PC-3 (cell line): ENCODE data around the gene KRT80. TPM values are rescaled to one million over a fixed set of nuclear protein-coding genes. Genes with fewer than 3 reads are reported as not detected.

Source experiments
- ATAC-seq: fragments of 200-7000 bp; cut with Tn5 transposase; 2 replicates; pipeline ENCODE4 v1.9.1; 2020; ENCODE audit warnings: mild to moderate bottlenecking, moderate library complexity
- BruUV-seq: library from RNA; stranded (reverse); fragments of 400-500 nt; replicated peaks from 2 replicates; lab custom pipeline; 2021; lab: Mats Ljungman, UMichigan
- CTCF ChIA-PET: fragments of 300-600 bp; sonication (Branson Sonifier 250); formaldehyde crosslinking; loops from one replicate; lab custom pipeline; 2022; ENCODE audit warnings: antibody characterized with exemption; lab: Charles Lee
- POLR2A ChIA-PET: fragments of 300-600 bp; sonication (Branson Sonifier 250); formaldehyde crosslinking; loops from one replicate; lab custom pipeline; 2022; ENCODE audit warnings: antibody characterized with exemption; ENCODE audit not compliant: unreplicated experiment; lab: Charles Lee
- DNase-seq: peaks from one replicate; pipeline ENCODE4 v3.0.0-alpha.2; 2015
- H2AFZ ChIP-seq: fragments of 300-600 bp; sonication (generic); 2 replicates; pipeline ENCODE4 v1.6.0; 2016; ENCODE audit warnings: antibody characterized with exemption, low read length
- H3F3A ChIP-seq: fragments of 300-600 bp; sonication (generic); one replicate; pipeline ENCODE4 v1.6.0; 2017; ENCODE audit warnings: antibody characterized with exemption, low read length, control low read depth, mild to moderate bottlenecking; ENCODE audit not compliant: unreplicated experiment
- H3K27ac ChIP-seq: fragments of 300-600 bp; sonication (generic); 2 replicates; pipeline ENCODE4 v1.5.1; 2016; ENCODE audit warnings: mild to moderate bottlenecking, low read length
- H3K27me3 ChIP-seq: fragments of 300-600 bp; sonication (generic); 2 replicates; pipeline ENCODE4 v1.6.1; 2016; ENCODE audit warnings: low read length, mixed read lengths
- H3K36me3 ChIP-seq: fragments of 300-600 bp; sonication (generic); 2 replicates; pipeline ENCODE4 v1.6.1; 2016; ENCODE audit warnings: low read depth, mixed run types, low read length, mixed read lengths
- H3K4me1 ChIP-seq: fragments of 300-600 bp; sonication (generic); 2 replicates; pipeline ENCODE4 v1.5.1; 2016; ENCODE audit warnings: low read length; ENCODE audit not compliant: insufficient read depth
- H3K4me2 ChIP-seq: fragments of 300-600 bp; sonication (generic); 2 replicates; pipeline ENCODE4 v1.6.0; 2016; ENCODE audit warnings: low read length
- H3K4me3 ChIP-seq: fragments of 300-600 bp; sonication (generic); 2 replicates; pipeline ENCODE4 v1.5.1; 2016; ENCODE audit warnings: mild to moderate bottlenecking, low read length, mixed read lengths
- H3K79me2 ChIP-seq: fragments of 300-600 bp; sonication (generic); 2 replicates; pipeline ENCODE4 v1.6.1; 2017; ENCODE audit warnings: low read length, mixed read lengths
- H3K9ac ChIP-seq: fragments of 300-600 bp; sonication (generic); 2 replicates; pipeline ENCODE4 v1.6.0; 2016; ENCODE audit warnings: mild to moderate bottlenecking, low read length
- H3K9me2 ChIP-seq: fragments of 300-600 bp; sonication (generic); replicated peaks from 2 replicates; pipeline ENCODE4 v1.6.1; 2016; ENCODE audit warnings: mixed run types, low read length, mixed read lengths
- H3K9me3 ChIP-seq: fragments of 300-600 bp; sonication (generic); 2 replicates; pipeline ENCODE4 v1.6.1; 2016; ENCODE audit warnings: low read length, mixed read lengths
- H4K20me1 ChIP-seq: fragments of 300-600 bp; sonication (generic); 2 replicates; pipeline ENCODE4 v1.6.1; 2016; ENCODE audit warnings: low read length, mixed read lengths
- CTCF ChIP-seq: fragments of 300-600 bp; sonication (generic); conservative IDR thresholded peaks from 2 replicates; pipeline ENCODE4 v1.5.1; 2017; ENCODE audit warnings: antibody characterized with exemption, low read depth, mild to moderate bottlenecking, low read length
- EZH2 ChIP-seq: fragments of 300-600 bp; sonication (generic); IDR thresholded peaks from one replicate; pipeline ENCODE4 v1.6.1; 2017; ENCODE audit warnings: antibody characterized with exemption, mild to moderate bottlenecking, low read length; ENCODE audit not compliant: unreplicated experiment
- EZH2phosphoT487 ChIP-seq: fragments of 300-600 bp; sonication (generic); IDR thresholded peaks from 2 replicates; pipeline ENCODE4 v1.6.1; 2018; ENCODE audit warnings: mild to moderate bottlenecking, antibody characterized with exemption, low read length, borderline replicate concordance
- intact Hi-C: fragments of 100-400 bp; cut with micrococcal nuclease; formaldehyde crosslinking; loops from 2 replicates; pipeline ENCODE4 v1.9.0; 2023
- total RNA-seq: library from RNA; depleted of rRNA; stranded (reverse); fragments of >200 nt; gene quantifications from 2 replicates; pipeline ENCODE4 v1.2.3, GENCODE V29; 2014

KRT80 gene
- total RNA-seq, 1 experiment from 2014 or later: 19.8 TPM

- CTCF ChIA-PET: no interaction called here
- no TSS peak for BruUV-seq
- DNase-seq (no peak), ATAC-seq (no peak)
- Histone ChIP-seq H3K4me3 (no peak overlapping the region), H3K9ac (no peak overlapping the region), H3K4me2 (no peak overlapping the region), H3K79me2 (peaks cover 22% of the 10 kb centered on the region), H3K9me3 (no peaks in the 10 kb centered on the region), H3K4me1 (peaks cover 63% of the 10 kb centered on the region), H3K9me2 (no peaks in the 10 kb centered on the region), H3K27ac (no peak overlapping the region), H3K36me3 (no peaks in the 10 kb centered on the region), H2AFZ (no peak overlapping the region), H3F3A (peaks cover 4% of the 10 kb centered on the region), H3K27me3 (no peaks in the 10 kb centered on the region), H4K20me1 (no peaks in the 10 kb centered on the region)
- POLR2A ChIA-PET: interaction anchor here (0.6 kb wide), 1 partner anchor 38 kb away, joined by 3 read pairs; no protein-coding TSS in a partner anchor
- no peak for TF ChIP-seq EZH2
- no peak for TF ChIP-seq EZH2phosphoT487
- TF ChIP-seq CTCF: no peak
- intact Hi-C loops: no loop called here
Observed at GRCh38 chr12:52227606-52228166, 35.9 kb upstream of the KRT80 start.

GRCh38 chr12:52226446-52226845, 34.6 kb upstream of the KRT80 start:
- Histone ChIP-seq H3K4me1 (peaks cover 62% of the 10 kb centered on the region), H3K9ac (no peak overlapping the region), H3K9me3 (no peaks in the 10 kb centered on the region), H3F3A (peaks cover 4% of the 10 kb centered on the region), H3K79me2 (peaks cover 9% of the 10 kb centered on the region; the same call in 1 of the 2 replicates), H3K4me2 (no peak overlapping the region), H2AFZ (no peak overlapping the region), H4K20me1 (no peaks in the 10 kb centered on the region), H3K27me3 (no peaks in the 10 kb centered on the region), H3K27ac (no peak overlapping the region), H3K36me3 (no peaks in the 10 kb centered on the region), H3K9me2 (no peaks in the 10 kb centered on the region), H3K4me3 (no peak overlapping the region)
- no TSS peak for BruUV-seq
- DNase-seq: no peak
- intact Hi-C loops: no loop called here
- CTCF ChIA-PET: no interaction called here
- ATAC-seq: no peak
- TF ChIP-seq EZH2: no peak
- no peak for TF ChIP-seq EZH2phosphoT487
- TF ChIP-seq CTCF: no peak
- POLR2A ChIA-PET: interaction anchor here (0.7 kb wide), 1 partner anchor 34 kb away, joined by 6 read pairs; no protein-coding TSS in a partner anchor

DNA sequence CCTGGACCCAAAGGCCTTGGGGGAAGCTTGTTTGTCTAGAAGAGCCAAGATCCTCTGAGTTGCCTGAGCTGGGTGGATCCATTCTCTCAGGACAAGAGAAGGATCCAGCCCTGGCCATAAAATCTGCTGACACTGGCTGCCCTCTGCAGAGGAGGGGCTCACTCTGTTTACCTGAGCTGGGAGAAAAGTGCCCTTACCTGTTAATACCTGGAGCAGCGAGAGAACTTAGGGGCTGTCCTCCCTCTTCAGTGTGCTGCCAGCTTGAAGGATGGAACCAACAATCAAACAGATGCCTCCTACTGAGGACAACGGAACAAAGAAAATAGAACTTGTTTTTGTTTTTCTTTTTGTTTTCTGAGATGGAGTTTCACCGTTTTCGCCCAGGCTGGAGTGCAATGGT, 33.9 kb upstream of the KRT80 start:
- Histone ChIP-seq H2AFZ (no peak overlapping the region), H3K9me3 (no peaks in the 10 kb centered on the region), H3K4me1 (peaks cover 62% of the 10 kb centered on the region), H3K79me2 (0 out of 2 replicates have a peak, but pooled peaks cover 3% of the 10 kb centered on the region), H3K27me3 (no peaks in the 10 kb centered on the region), H3K9ac (no peak overlapping the region), H3K4me3 (no peak overlapping the region), H3K4me2 (no peak overlapping the region), H3K27ac (no peak overlapping the region), H3F3A (peaks cover 4% of the 10 kb centered on the region), H3K9me2 (no peaks in the 10 kb centered on the region), H3K36me3 (no peaks in the 10 kb centered on the region), H4K20me1 (no peaks in the 10 kb centered on the region)
- no peak for DNase-seq
- BruUV-seq: no TSS peak
- TF ChIP-seq EZH2phosphoT487 (no peak), CTCF (no peak), EZH2 (no peak)
- POLR2A ChIA-PET: no interaction called here
- CTCF ChIA-PET: no interaction called here
- ATAC-seq: no peak
- intact Hi-C loops: no loop called here
